Stimulated activated CD4-positive, alpha-beta T cell treated with anti-CD3 and anti-CD28 coated beads, Interleukin-1b, Interleukin-23, amount 100 ng/mL, for 4 hours (primary cell): ENCODE results near the gene PTPRB.

Experiments
- DNase-seq, 2 donors: peaks; one replicate each; pipeline ENCODE4 v3.0.0-alpha.2; 2020; ENCODE audit warnings: low read depth in 2 of 2

The PTPRB gene

DNA sequence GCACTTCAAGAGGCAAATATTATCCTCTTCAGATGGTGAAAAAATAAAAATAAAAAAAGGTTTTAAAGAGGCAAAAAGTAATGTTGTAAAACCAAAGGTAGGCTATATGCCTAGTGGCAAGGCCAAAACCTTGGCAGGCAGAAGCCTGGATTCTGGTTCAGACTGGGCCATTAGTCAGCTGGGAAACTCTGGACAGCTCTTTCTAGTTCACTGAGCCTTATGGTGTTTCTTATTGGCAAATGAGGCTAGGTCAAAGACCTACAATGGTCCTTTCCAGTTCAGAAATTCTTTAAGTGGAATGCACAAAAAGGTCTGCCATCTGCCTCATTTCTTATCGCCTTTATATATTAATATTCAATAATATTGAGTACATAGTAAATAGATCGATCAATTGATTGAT lies 44.6 kb downstream of the PTPRB start:
- DNase-seq = no peak

DNA sequence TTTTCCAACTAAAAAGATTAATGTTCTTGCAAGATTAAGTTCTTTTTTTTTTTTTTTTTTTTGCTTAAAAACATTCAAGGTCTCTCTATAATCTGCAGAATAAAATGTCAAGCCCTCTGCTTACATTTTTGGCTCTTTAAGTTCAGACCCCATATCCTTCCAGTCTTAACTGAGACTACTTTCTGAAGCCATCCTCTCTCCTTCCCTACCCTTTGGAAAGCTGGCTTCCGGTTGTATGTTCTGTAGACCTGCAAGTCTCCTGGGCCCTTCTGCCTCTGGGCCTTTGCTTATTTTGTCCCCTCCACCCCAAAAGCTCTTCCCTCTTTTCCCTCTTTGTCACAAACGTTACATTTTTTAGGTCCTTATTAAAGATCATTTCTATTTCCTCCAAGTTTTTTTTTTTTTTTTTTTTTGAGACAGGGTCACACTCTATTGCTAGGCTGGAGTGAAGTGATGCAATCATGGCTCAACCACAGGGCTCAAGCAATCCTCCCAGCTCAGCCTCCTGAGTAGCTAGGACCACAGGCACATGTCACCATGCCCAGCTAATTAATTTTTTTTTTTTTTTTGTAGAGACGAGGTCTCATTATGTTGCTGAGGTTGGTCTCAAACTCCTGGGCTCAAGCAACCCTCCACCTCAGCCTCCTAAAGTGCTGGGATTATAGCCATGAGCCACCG lies 46.5 kb downstream of the PTPRB start:
- no peak for DNase-seq

DNA sequence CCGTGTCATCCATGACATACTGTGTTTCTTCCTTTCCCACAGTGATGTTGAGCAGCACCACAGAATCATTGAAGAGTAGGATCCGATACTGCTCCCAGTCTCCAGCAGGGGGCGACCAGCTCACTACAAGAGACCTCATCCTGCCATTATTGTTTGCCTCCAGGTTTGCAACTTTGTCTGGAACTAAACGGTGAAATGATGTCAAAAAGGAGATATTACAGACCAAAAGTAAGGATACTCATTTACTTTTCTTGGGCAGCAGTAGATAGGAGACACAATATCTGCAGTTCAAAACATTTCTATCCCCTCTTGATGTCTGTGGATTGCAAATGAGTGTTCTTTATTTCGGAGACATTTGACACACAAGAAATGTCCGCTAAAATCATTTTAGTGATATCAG lies 47.2 kb downstream of the PTPRB start:
- DNase-seq = peak; percentile 39 to 44

DNA sequence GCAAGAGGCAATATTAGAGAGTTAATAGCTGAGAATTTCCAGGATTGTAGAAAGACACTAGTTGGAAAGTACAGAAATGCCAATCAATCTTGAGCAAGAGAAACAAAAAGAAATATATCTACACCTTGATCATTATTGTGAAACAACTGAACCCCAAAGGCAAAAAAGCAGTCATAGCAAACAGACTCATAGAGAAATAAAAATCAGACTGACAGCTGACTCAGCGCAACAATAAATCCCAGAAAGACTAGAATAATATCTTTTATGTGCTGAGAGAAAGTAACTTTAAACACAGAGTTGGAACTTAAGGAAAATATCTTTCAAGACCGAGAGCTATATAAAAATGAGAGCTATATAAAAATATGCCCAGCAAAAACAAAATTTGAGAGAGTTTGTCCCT lies 52.9 kb downstream of the PTPRB start:
- DNase-seq = no peak

DNA sequence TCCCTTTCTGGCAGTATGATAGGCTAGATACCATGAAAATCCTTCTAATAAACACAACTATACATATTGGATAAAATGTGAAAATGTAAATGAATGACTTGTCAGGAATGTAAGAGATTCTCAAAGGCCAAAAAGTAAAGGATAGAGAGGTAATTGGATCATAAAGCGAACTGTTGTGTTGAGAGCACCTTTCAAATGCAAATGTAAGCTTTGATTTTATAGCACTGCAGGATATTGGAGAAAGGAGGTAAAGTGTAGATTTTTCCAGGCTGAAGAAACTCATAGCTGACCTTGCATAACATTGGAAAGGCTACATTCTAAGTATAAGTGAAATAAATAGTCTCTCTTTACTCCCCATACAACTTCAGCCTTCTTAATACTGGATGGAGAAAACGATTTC lies 54.0 kb downstream of the PTPRB start:
- no peak for DNase-seq

DNA sequence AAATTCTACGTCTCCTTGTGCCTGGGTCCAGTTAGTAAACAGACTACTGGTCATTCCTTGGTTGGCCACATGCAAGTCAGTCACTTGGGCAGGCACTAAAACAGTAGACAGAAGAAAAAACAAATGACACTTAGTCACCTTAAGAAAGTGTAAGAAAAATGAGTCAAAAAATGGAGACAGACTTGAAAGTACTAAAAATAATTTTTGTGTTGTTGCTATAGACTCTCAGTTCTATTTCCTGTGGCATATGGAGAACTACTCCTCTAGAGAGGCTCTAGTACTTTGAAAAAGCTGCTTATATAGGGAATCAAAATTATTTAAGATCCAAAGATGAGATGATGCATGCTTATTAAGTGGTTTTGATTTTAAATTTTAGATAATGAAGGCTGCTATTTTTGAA lies 56.0 kb downstream of the PTPRB start:
- no peak for DNase-seq

DNA sequence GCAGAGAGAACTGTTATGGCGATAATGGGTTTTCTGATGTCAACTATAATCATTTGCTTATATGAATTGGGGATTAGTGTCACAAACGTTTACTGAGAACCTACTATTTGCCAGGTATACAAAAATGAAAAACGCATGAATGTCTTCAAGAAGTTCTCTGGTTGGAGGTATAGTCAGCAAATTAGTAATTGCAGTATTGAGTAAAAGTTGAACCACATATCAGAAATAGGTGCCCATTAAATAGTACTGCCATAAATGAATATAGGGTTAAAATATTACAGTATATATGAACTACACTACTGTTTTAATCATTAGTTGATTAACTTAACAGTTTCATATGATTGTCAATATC lies 60.0 kb downstream of the PTPRB start:
- DNase-seq = no peak

DNA sequence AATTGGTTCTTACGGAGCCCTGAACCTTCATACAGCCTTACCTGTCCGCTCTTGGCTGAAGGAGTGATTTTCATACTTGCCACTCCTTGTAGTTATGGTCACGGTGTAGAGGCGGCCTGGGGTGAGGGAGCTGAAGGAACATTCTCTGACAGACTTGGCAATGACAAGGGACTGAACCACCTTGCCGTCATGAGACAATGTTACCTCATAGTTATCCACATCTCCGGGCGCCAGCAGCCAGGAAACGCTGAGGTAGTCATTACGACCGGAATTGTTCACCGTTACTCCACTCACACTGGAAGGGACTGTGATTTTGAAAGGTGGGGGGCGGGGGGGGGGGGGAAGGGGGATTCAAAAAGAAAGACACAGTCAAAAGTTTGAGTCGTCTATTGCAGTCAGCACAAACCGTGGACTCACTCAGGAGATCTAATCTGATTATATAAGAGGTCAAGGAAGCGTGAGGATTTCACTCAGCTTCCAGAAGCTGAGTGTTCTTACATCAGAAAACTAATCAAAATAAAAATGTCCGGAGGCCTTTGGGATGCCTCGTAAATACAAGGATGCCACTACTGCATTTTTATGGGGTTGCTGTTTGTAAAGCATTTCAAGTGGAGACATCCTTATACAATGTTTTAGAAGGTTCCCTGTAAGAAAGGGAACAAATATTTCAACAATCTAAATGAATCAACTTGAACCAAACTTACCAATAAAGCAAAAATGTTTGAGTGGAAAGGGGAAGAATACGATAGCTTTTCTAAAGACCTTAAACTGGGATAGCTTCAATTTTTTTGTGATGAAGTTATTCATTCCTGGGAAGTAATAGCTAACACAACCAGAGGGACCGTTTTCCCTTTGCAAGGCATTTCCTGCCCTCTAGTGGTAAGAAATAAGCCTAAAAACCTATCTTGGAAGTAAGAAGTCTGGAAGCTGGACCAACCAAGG lies 60.6 kb downstream of the PTPRB start:
- no peak for DNase-seq

DNA sequence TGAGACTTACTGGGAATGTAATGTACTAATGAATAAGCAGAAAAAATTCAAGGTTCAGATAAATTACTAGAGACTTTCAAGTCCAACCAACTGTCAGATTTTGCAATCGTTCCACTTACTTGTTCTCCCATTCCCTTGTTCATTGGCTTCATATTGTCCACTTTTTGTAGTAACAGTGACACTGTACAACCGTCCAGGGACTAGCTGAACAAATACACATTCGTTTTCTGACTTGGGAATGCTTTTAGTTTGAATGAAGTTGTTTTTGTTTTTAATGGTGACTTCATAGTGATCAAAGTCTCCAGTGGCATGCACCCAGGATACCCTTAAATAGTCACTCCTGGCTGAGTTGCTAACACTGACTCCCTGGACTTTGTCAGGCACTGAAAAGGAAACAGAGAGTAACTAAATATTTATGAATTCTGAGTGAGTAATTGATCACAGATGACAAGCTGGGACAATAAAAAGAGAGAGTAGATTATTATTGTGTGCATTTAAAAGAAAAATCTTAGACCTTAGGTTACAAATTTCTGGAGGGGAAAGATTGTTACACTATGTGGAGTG lies 65.4 kb downstream of the PTPRB start:
- DNase-seq = no peak

DNA sequence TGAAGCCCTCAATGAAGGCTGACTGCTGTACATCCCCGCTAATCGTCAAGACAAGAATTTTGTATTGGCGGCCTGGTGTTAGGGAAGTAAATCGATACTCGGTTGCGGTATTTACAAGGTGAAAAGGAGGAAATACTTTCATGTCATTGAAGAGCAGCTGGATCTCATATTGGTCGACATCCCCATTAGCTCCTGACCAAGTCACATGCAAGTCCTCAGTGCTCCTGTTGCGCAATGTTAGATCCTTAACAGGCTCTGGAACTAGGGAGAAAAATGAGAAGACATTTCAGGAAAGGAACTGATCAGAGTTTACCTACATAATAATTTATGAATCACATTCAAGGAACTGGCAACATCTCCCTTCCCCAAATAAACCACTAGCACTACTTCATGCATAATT lies 66.2 kb downstream of the PTPRB start:
- DNase-seq = no peak

GRCh38 chr12:70561550-70561949 lies 75.7 kb downstream of the PTPRB start:
- DNase-seq = no peak

GRCh38 chr12:70560671-70561070 lies 76.6 kb downstream of the PTPRB start:
- DNase-seq = no peak

DNA sequence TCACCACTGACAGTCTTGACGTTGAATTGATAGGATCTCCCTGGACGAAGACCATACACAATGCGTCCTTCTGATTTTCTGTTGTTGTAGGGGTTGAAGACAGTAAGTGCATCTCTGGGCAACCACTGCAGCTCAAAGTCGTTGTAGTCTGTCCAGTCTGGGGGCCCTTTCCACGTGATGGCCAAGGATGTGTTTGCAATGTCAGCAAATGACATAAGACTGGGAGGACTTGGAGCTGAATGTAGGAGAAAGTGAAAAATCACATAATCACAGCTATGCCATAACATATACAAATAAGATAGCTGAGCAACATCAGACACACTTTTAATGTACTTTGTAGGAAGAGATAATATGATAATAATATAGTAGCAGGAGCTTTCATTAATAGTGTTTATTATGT lies 77.8 kb downstream of the PTPRB start:
- DNase-seq = no peak

- DNase-seq = no peak
Observed at GRCh38 chr12:70557583-70558191, 79.5 kb downstream of the PTPRB start.

- no peak for DNase-seq
Observed at GRCh38 chr12:70556179-70556869, 80.9 kb downstream of the PTPRB start.

GRCh38 chr12:70555081-70555480 lies 82.1 kb downstream of the PTPRB start:
- no peak for DNase-seq

- DNase-seq = no peak
Observed at GRCh38 chr12:70553391-70553859, 83.8 kb downstream of the PTPRB start.

GRCh38 chr12:70551731-70552130 lies 85.5 kb downstream of the PTPRB start:
- no peak for DNase-seq

DNA sequence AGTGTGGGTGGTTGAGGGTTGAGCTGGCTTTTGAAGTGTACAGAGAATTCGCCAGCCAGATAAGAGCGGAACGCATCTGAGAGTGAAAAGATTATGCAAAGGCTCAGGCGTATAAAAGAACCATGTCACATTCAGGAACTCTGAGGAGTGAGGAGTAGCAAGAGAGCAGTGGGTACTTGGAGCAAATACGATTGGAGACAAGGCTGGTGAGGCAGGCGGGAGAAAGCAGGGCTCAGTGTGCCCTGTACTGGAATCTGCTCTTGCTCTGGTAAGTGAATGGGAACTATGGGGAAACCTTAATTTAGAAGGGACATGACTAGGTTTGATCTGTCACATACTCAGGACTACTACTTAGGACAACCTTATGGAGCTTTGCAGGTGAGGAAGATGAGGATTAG lies 87.0 kb downstream of the PTPRB start:
- no peak for DNase-seq

DNA sequence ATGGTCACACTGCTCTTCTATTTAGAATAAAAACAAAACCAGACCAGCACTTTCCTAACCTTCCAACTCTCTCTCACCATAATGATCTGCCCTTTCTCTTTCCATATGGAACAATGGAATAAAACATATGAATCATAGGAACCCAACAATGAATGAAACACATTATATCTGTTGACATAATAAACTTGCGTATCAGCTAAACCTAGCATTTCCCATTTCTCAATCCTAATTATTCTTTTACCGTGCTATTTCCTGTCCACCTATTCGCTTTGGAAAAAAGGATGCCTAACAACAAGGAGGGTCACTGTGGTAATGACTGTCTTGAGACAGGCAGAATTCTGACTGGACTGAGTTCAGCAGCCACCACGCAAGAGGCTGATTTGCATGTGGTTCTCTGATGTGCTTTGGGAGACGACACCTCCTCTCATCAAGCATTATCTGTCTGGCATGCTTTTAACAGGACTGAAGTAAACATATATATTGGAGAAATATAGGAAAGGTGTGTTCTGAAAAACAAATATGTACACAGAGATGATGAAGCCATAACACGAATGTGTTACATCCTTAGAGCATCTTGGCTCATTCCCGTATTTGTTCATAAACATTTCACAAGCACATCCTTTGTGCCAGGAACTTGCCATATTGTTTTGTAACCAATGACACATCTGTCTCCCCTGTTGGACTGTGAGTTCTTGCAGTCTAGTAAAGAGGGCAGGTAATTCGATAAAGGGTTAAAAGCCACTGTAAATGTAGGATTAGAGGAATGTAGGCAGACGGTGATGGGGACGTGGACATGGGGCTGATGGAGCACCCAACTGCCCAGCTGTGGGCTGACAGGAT lies 87.7 kb downstream of the PTPRB start:
- DNase-seq = no peak

DNA sequence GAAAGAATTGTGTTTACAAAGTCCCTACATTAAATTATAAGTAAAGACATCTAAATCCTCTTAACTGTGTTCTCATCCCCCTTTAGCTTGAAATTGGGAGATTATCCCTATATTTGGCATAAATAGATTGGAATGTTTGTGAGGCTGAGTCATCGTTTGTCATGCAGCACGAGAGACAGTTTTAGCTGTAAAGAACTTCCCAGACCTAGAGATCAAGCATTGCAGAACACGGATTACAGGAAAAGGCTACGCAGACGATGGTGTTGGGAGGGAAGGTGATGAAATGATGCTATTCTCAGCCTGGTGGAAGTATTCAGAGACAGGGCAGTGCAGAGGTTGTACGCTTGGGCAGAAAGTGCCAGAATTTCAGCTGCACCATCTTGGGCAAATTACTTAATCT lies 93.8 kb downstream of the PTPRB start:
- no peak for DNase-seq
